Activated CD8-positive, alpha-beta T cell treated with anti-CD3 and anti-CD28 coated beads, Interleukin-2, amount 10 ng/mL, durations not matched to agents 7 days and 5 days (primary cell): ENCODE data around the gene TSGA10. TPM values are rescaled to one million over a fixed set of nuclear protein-coding genes. Genes with fewer than 3 reads are reported as not detected.

Experiments
- ATAC-seq: fragments of 150-1000 bp; cut with Tn5 transposase; one replicate; pipeline ENCODE4 v1.10.0; 2021; ENCODE audit warnings: moderate library complexity
- CTCF ChIA-PET: fragments of 350-600 bp; sonication (Branson Sonifier 250); formaldehyde crosslinking; loops from one replicate; lab custom pipeline; 2021; ENCODE audit warnings: antibody characterized with exemption; lab: Charles Lee
- POLR2A ChIA-PET: fragments of 350-600 bp; sonication (Branson Sonifier 250); formaldehyde crosslinking; loops from one replicate; lab custom pipeline; 2021; ENCODE audit warnings: antibody characterized with exemption; lab: Charles Lee
- DNase-seq: peaks from one replicate; pipeline ENCODE4 v3.0.0-alpha.2; 2020
- H3K27ac Mint-ChIP-seq: one replicate; pipeline ENCODE4 v1.8.0; 2021; ENCODE audit warnings: mild to moderate bottlenecking, mixed read lengths
- H3K27me3 Mint-ChIP-seq: one replicate; pipeline ENCODE4 v1.8.0; 2021; ENCODE audit warnings: low read depth, mixed read lengths
- H3K36me3 Mint-ChIP-seq: one replicate; pipeline ENCODE4 v1.8.0; 2021; ENCODE audit warnings: low read depth, mixed read lengths
- H3K4me1 Mint-ChIP-seq: one replicate; pipeline ENCODE4 v1.8.0; 2021; ENCODE audit warnings: low read depth, mixed read lengths
- H3K4me3 Mint-ChIP-seq: one replicate; pipeline ENCODE4 v1.8.0; 2021; ENCODE audit warnings: mild to moderate bottlenecking, mixed read lengths
- H3K9me3 Mint-ChIP-seq: one replicate; pipeline ENCODE4 v1.8.0; 2022; ENCODE audit warnings: mixed read lengths; ENCODE audit not compliant: insufficient read depth
- total RNA-seq, 2 experiments: library from RNA; stranded (reverse); gene quantifications; one replicate each; pipeline ENCODE4 v1.2.3, GENCODE V29; 2021

TSGA10 gene
- total RNA-seq, 2 experiments from 2014 or later: 6.0 to 6.9 TPM

DNA sequence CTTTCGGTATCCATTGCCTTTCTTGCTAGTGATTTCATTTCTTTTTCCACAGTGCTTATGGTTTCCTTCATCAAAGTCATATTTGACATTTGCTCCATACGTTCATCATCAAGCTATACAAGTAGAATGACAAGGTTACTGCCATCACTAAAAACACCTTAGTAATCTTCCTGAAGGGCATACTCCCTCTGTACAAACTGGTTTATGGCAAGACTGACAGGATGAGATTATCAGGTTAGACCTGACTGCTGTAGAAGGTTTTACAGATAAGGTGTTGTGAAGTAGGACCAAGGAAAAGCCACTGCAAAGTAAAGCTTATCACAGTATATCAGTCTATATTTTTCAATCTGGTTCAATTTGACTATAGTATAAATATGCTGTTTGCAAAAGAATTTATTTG is 50.7 kb downstream of the TSGA10 start:
- Mint-ChIP-seq H3K27ac (no peak overlapping the region), H3K4me3 (no peak overlapping the region), H3K4me1 (no peaks in the 10 kb centered on the region), H3K9me3 (no peaks in the 10 kb centered on the region), H3K27me3 (no peaks in the 10 kb centered on the region), H3K36me3 (no peaks in the 10 kb centered on the region)
- DNase-seq (no peak), ATAC-seq (no peak)
- CTCF ChIA-PET: no interaction called here
- POLR2A ChIA-PET: no interaction called here

DNA sequence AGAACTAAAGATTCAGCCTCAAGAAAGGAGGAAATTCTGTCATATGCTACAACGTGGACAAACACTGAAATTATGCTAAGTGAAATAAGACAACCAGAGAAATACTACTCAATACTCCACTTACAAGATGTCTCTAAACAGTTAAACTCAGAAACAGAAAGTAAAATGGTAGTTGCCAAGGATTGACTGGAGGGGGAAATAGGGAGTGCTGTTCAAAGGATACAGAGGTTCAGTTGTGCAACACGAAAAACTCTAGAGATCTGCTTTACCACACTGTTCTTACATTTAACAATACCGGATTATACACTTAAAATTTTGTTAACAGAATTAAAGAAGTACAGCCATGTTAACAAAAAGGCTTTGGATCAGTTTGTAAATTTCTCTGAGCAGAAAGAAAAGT is 53.0 kb downstream of the TSGA10 start:
- Mint-ChIP-seq H3K27ac (no peak overlapping the region), H3K9me3 (no peaks in the 10 kb centered on the region), H3K4me3 (no peak overlapping the region), H3K36me3 (no peaks in the 10 kb centered on the region), H3K27me3 (no peaks in the 10 kb centered on the region), H3K4me1 (no peaks in the 10 kb centered on the region)
- POLR2A ChIA-PET: no interaction called here
- CTCF ChIA-PET: no interaction called here
- no peak for ATAC-seq
- no peak for DNase-seq

DNA sequence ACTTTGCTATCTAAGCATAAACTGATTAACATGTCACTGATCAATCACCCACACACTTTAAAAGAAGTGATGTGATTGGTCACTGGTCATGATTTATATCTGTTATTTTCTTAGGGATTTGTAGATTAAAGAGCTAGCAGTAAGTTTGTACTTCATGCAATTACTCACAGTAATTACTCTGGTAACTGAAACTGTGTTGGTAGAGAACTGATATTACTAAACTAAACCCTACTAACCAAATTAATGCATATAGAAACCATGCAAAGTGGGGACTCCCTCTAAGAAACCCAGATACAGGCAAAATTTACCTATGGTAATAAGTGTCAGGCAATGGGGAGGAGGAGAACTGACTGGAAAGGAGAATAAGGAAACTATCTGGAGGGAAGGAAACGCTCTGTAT is 58.0 kb downstream of the TSGA10 start:
- CTCF ChIA-PET: no interaction called here
- ATAC-seq (no peak), DNase-seq (no peak)
- Mint-ChIP-seq H3K27ac (no peak overlapping the region), H3K36me3 (no peaks in the 10 kb centered on the region), H3K4me1 (no peaks in the 10 kb centered on the region), H3K4me3 (no peak overlapping the region), H3K27me3 (peaks cover 19% of the 10 kb centered on the region), H3K9me3 (peaks cover 10% of the 10 kb centered on the region)
- POLR2A ChIA-PET: no interaction called here

DNA sequence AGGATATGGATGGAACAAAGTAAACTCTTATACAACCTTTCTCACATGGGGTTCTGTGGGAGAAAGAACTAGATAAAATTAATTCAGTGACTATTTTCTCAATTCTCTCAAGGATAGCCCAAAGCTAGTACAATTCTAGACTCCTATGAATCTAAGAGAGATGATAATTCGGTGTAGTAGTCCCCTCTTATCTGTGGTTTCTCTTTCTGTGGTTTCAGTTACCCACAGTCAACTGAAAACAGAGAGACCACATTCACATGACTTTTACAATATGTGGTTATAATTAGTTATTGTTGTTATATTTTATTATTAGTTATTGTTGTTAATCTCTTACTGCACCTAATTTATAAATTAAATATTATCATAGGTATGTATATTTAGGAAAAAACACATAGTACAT is 66.7 kb downstream of the TSGA10 start:
- peaks cover 6% of the 10 kb centered on the region for H3K4me1 Mint-ChIP-seq
- no peak for ATAC-seq
- H3K9me3 Mint-ChIP-seq: no peaks in the 10 kb centered on the region
- H3K27me3 Mint-ChIP-seq: peaks cover 33% of the 10 kb centered on the region
- H3K36me3 Mint-ChIP-seq: no peaks in the 10 kb centered on the region
- CTCF ChIA-PET: no interaction called here
- POLR2A ChIA-PET: no interaction called here
- DNase-seq: no peak
- no peak overlapping the region for H3K27ac Mint-ChIP-seq
- no peak overlapping the region for H3K4me3 Mint-ChIP-seq

DNA sequence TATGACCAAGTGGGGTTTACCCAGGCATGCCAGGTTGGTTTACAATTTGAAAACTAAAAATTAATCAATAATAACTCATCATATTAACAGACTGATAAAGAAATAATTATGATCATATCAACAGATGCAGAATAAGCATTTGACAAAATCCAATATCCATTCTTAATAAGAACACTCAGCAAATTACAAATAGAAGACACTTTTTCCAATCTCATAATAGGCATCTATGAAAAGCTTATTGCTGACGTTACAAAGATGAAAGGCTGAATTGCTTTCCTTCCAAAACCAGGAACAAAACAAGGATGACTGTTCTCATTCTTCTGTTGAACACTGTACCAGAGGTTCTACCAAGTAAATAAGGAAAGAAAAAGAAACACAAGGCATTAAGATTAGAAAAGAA is 68.4 kb downstream of the TSGA10 start:
- peaks cover 6% of the 10 kb centered on the region for H3K4me1 Mint-ChIP-seq
- DNase-seq (no peak), ATAC-seq (no peak)
- H3K36me3 Mint-ChIP-seq: no peaks in the 10 kb centered on the region
- H3K4me3 Mint-ChIP-seq: no peak overlapping the region
- H3K27ac Mint-ChIP-seq: no peak overlapping the region
- POLR2A ChIA-PET: no interaction called here
- CTCF ChIA-PET: no interaction called here
- no peaks in the 10 kb centered on the region for H3K9me3 Mint-ChIP-seq
- H3K27me3 Mint-ChIP-seq: peaks cover 27% of the 10 kb centered on the region

DNA sequence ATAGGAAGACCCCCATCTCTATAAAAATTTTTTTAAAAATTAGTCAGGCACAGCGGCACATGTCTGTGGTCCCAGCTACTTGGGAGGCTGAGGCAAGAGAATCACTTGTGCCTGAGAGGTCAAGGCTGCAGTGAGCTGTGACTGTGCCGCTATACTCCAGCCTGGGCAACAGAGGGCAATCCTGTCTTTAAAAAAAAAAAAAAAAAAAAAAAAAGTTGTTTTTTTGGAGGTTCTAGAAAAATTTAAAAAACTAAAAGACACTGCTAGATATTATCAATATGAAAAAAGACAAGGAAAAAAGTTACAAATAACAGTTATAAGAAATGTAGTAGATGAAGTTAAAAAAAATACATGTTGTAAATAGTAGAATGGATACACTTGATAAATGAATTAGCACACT is 69.3 kb downstream of the TSGA10 start:
- DNase-seq: no peak
- Mint-ChIP-seq H3K9me3 (no peaks in the 10 kb centered on the region), H3K27me3 (peaks cover 19% of the 10 kb centered on the region), H3K27ac (no peak overlapping the region), H3K4me3 (no peak overlapping the region), H3K36me3 (no peaks in the 10 kb centered on the region), H3K4me1 (peaks cover 6% of the 10 kb centered on the region)
- no peak for ATAC-seq
- ChIA-PET CTCF (interaction anchor here (1.4 kb wide), 1 partner anchor 95 kb away, joined by 3 read pairs; the partner anchor contains the start of gene MITD1), POLR2A (no interaction called here)

DNA sequence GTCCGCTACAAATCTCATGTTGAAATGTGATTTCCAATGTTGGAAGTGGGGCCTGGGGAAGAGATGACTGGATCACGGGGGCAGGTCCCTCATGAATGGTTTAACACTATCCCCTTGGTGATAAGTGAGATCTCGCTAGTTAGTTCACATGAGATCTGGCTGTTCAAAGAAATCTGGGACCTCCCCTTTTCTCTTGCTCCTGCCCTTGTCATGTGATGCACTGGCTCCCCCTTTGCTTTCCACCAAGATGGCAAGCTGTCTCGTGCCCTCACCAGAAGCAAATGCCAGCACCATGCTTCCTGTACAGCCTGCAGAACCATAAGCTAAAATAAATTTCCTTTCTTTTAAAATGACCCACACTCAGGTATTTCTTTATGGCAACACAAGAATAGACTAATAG is 70.5 kb downstream of the TSGA10 start:
- no peak for DNase-seq
- H3K4me3 Mint-ChIP-seq: no peak overlapping the region
- POLR2A ChIA-PET: no interaction called here
- peaks cover 16% of the 10 kb centered on the region for H3K27me3 Mint-ChIP-seq
- ATAC-seq: no peak
- H3K4me1 Mint-ChIP-seq: peaks cover 6% of the 10 kb centered on the region
- H3K27ac Mint-ChIP-seq: no peak overlapping the region
- no peaks in the 10 kb centered on the region for H3K36me3 Mint-ChIP-seq
- CTCF ChIA-PET: interaction anchor here (0.7 to 1.4 kb wide), 4 partner anchors 13 to 96 kb away, joined by 3 read pairs; partner anchors contain the start of genes LIPT1, MITD1 and TSGA10
- H3K9me3 Mint-ChIP-seq: no peaks in the 10 kb centered on the region

DNA sequence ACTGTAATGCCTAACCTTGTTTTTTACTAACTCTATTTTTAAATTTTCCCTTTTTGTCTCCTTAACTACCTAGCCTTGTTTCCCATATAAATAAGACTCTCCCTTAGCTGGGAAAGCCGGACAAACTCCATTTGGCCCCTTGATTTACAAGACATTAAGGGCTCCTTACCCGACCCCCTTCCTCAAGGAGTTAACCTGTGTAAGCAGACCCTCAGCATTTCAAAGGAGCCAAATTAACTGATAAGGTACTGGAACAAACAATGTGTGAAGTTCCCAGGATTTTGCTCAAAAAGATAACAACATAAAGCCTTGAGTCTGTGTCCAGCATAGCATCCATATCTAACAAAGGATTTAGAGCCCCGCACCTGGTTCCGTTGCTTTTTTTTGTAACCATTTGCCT is 72.9 kb downstream of the TSGA10 start:
- Mint-ChIP-seq H3K36me3 (no peaks in the 10 kb centered on the region), H3K4me3 (no peak overlapping the region), H3K9me3 (no peaks in the 10 kb centered on the region), H3K27me3 (peaks cover 16% of the 10 kb centered on the region), H3K27ac (no peak overlapping the region), H3K4me1 (no peaks in the 10 kb centered on the region)
- no peak for DNase-seq
- no peak for ATAC-seq
- ChIA-PET CTCF (no interaction called here), POLR2A (no interaction called here)

DNA sequence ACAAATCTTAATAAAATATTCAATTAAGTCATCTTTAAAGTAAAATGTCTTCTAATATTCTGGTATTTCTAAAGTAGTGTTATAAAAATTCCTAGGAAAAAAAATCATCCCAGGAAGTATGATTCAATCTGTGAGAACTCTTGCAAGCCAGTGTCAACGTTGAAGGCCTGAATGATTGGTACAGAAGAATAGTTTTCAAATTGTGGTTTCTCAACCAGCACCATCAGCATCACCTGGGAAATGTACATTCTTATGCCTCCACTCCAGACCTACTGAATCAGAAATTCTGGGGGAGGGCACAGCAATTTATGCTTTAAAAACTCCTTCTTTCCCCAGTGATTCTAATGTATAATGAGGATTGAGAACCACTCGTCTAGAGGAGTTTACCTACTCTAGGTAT is 75.5 kb downstream of the TSGA10 start:
- Mint-ChIP-seq H3K27me3 (peaks cover 14% of the 10 kb centered on the region), H3K27ac (no peak overlapping the region)
- CTCF ChIA-PET: no interaction called here

DNA sequence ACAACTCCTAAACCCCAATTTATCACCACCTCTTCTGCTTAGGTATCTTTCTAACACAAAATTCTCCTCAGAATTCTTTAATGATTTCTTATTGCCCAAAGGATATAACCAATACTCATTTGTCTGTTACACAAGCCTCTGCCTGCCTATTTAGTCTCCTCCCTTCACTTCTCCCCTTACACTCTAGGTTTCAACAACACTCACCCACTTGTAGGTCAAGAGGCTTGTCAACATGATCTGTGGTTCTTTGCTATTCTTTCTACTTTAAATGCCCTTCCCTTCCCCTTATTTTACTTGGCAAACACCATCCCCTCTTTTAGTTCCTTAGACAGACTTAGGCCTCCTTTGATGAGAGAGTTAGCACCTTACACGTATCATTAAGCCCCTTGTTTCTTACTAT is 82.2 kb downstream of the TSGA10 start:
- no peaks in the 10 kb centered on the region for H3K36me3 Mint-ChIP-seq
- H3K4me1 Mint-ChIP-seq: no peaks in the 10 kb centered on the region
- H3K9me3 Mint-ChIP-seq: no peaks in the 10 kb centered on the region
- ATAC-seq: no peak
- POLR2A ChIA-PET: no interaction called here
- no peak overlapping the region for H3K4me3 Mint-ChIP-seq
- CTCF ChIA-PET: no interaction called here
- H3K27me3 Mint-ChIP-seq: peaks cover 5% of the 10 kb centered on the region
- no peak overlapping the region for H3K27ac Mint-ChIP-seq
- DNase-seq: no peak

More for the DNA sequence above, 75.5 kb downstream of the TSGA10 start:
- POLR2A ChIA-PET: no interaction called here
- H3K36me3 Mint-ChIP-seq: no peaks in the 10 kb centered on the region
- ATAC-seq: no peak
- no peak for DNase-seq
- H3K4me1 Mint-ChIP-seq: no peaks in the 10 kb centered on the region
- H3K9me3 Mint-ChIP-seq: no peaks in the 10 kb centered on the region
- no peak overlapping the region for H3K4me3 Mint-ChIP-seq

DNA sequence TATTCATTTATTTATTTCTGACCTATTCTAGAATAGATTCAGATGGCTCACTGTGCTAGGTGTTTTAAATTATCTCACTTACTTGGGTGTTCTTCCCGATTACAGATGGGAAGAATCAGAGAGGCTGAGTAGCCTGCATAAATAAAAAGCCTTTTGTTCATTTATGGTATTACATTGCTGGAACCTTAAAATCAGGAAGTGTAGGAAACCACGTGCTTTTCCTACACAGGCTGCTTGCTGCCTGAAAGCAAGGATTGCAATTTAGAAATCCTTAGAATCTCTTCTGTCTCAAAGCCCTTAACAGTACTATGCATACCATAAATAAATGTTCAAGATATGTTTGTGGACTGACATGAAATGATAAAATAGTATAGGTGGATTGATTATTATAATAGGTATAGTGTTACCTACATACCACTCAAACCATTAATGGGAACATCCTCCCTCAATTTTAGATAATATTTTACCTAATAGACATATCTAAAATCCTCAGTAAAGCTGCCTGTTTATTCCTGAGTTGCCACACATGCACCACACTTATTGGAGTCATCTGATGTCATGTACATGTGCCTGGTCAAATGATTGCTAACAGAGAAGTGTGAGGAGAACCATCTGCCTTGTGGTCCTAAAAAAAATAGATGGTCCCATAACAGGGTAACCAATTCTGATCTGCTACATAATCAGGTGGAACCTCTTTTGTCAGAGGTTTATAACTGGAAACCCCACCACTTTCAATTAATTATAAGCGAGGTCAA is 86.7 kb downstream of the TSGA10 start:
- ChIA-PET POLR2A (no interaction called here), CTCF (interaction anchor here (0.7 kb wide), 1 partner anchor 463 kb away, joined by 3 read pairs; no protein-coding TSS in a partner anchor)
- Mint-ChIP-seq H3K4me3 (no peak overlapping the region), H3K27me3 (peaks cover 5% of the 10 kb centered on the region), H3K4me1 (peaks cover 3% of the 10 kb centered on the region), H3K9me3 (no peaks in the 10 kb centered on the region), H3K27ac (no peak overlapping the region), H3K36me3 (no peaks in the 10 kb centered on the region)
- ATAC-seq: no peak
- no peak for DNase-seq

DNA sequence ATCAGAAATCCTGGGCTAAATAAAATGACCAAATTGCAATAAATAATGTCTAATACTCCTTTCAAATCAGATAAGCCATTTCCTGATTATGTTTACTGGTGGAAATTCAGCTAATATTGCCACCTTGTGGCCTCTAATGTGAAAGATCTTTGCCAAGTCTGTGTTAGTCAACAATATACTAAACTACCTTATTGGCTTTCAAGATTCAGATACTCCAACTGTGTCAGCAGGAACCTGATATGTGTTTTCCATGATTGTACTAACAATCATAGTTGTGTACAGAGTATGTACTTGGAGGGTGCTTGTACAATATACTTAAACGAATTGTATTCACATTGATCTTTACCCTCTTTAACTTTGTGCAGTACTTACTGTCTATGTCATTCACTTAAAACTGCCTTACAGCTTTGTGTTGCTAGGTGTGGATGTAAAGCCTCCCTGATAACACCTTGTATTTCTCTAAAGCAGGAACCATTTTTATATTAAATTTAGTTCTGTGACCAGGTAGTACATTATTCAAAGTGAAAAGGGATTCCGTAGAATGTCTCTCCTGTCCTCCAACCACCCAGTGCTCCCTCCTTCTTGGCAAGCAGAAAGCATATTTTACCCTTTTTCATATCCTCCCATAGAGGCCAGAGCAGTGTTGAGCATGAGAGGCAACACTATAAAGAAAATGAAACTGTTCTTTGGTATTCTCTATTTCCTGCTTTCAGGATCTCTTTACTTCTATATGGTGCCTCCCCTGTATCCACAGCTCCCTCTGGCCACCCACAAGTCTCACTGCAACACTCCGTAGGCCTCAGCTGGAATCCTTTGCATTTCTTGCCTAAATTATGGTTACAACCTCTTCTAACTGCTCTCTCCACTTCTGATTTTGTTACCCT is 88.4 kb downstream of the TSGA10 start:
- ChIA-PET POLR2A (no interaction called here), CTCF (interaction anchor here (0.6 to 1.9 kb wide), 13 partner anchors 17 to 462 kb away, joined by 3 to 18 read pairs (median 3); no protein-coding TSS in a partner anchor)
- Mint-ChIP-seq H3K4me1 (peaks cover 3% of the 10 kb centered on the region), H3K27ac (no peak overlapping the region), H3K4me3 (no peak overlapping the region), H3K36me3 (no peaks in the 10 kb centered on the region), H3K9me3 (no peaks in the 10 kb centered on the region), H3K27me3 (no peaks in the 10 kb centered on the region)
- DNase-seq (peak; percentile 62), ATAC-seq (peak; percentile 98)
